Superior temporal gyrus (tissue), 1 donor: Measurements from ENCODE around the gene PITHD1.
"Not testable (repeated sequence)": the region's sequence is repeated elsewhere in the genome, so short reads cannot be mapped to it uniquely, and the experiment has no call there.

Source experiments
- DNase-seq: peaks from one replicate; pipeline ENCODE4 v3.0.0-alpha.2; 2016; ENCODE audit errors: extremely low spot score

PITHD1 gene

DNA sequence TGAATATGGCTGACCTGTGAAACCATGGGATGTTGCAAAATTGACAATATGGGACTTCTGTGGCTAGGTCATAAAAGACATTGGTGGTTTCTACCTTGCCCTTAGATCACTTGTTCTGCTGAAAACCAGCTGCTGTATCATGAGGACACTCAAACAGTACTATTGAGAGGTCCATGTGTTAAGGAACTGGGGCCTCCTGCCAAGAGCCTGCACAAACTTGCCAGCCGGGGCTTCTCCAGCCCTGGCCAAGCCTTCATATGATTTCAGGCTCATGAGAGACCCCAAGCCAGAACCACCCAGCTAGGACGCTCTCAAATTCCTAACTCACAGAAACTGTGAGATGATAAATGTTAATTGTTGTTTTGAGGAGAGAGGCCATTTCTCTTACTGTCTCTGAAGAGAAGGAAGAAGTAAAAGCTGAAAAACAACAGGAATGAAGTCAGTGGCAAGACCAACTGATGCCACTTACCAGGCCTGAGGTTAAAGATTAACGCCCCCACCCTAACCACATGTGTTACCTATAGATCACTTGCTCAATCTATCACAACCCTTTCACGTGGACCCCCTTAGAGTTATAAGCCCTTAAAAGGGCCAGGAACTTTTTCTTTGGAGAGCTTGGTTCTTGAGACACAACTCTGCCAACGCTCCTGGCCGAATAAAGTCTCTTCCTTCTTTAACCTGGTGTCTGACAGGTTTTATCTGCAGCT, 3.9 kb upstream of the PITHD1 start:
- DNase-seq, result no peak

DNA sequence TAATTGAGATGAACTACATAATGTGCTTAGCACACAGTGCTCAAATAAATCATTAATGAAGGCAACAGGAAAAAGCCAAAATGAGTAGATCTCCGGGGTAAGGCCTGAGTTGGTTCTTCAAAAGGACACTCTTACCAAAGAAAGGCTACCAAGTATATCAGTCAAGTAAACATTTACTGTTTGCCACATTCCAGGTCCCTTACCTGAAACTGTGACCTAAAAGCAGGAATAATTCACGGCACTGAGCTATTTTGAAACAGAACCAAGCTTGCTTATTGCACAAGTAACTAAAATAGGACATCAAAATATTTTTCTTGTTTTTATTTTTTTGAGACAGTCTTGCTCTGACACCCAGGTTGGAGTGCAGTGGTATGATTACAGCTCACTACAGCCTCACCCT, 2.0 kb upstream of the PITHD1 start:
- no peak for DNase-seq

DNA sequence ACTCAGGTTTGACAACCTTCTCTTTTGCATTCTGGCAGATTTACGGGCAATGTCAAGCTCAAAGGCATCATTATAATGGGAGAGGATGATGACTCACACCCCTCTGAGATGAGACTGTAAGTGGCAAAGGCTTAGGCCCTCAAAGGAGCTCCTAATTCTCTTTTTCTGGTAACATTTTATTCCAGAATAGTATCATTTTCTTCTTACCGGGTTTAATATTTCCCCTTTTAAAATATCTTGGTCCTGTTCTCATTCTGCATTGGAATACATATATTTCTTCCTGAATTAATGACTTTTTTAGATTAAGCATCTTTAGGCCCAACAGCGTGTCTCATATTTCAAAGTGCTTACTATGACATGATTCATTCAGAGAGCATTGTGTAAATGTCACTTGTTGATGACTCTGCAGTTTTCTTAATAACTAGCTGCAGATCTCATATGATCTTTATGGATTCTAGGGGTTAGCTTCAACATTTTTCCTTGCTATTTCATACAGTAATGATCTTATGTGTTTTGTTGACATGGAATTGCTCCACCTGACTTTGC, 1.7 kb downstream of the PITHD1 start:
- no peak for DNase-seq

DNA sequence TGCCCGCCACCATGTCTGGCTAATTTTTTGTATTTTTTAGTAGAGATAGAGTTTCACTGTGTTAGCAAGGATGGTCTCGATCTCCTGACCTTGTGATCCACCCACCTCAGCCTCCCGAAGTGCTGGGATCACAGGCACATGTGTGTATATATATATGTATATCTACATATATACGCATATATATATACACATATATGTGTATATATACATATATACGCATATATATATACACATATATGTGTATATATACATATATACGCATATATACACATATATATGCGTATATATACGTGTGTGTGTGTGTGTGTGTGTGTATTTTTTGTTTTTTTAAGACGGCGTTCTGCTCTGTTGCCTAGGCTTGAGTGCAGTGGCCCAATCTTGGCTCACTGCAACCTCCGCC, 4.9 kb downstream of the PITHD1 start:
- not testable (repeated sequence) for DNase-seq

DNA sequence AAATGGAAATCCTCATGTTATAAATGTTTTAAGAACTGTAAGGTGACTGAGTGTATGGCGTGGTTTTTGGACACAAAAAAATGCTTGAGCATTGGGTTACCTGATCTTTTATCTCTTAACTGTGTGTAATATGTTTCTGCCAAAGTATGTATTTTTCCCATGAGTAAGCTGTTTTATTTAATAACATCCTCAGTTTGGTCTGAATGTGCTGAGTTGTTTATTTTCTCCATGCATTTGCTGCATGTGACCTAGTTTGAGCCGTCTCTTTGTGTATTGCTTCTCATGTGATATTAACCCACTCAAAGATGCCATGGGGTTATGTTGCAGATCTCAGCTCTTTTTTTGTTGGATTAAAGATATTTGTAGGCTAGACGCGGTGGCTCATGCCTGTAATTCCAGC, 6.6 kb downstream of the PITHD1 start:
- DNase-seq, result no peak

DNA sequence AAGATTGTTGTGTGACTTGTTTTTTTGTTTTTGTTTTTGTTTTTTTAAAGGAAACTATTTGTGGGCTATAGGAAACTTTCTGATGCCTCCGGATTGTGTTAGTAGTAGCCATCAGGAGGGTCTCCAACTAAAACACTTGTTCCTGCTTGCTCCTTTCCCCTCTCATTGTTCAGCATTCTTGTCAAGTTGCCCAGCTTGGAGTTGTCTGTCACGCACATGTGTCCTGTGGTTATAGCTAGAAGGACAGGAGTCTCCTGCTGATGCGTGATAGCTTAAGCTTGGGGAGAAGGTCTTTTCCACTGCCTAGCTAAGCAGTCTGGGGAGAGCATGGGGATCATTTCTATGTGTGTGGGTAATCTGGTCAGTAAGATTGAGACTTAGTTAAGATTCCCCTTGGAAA, 9.5 kb downstream of the PITHD1 start:
- no peak for DNase-seq

DNA sequence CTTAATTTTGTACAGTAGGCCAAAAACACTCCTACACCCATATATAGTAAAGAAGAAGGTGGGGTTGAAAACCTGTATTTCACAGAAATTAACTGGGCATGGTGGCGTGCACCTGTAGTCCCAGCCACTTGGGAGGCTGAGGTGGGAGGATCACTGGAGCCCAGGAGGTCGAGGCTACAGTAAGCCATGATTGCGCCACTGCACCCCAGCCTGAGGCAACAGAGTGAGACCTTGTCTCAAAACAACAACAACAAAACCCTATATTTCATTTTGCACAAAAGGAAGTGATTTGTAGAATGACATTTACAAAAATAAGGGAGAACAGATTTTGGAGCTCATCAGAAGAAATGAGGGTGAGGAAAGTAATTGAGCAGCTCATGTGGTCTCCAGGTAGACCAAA, 10.5 kb downstream of the PITHD1 start:
- no peak for DNase-seq

DNA sequence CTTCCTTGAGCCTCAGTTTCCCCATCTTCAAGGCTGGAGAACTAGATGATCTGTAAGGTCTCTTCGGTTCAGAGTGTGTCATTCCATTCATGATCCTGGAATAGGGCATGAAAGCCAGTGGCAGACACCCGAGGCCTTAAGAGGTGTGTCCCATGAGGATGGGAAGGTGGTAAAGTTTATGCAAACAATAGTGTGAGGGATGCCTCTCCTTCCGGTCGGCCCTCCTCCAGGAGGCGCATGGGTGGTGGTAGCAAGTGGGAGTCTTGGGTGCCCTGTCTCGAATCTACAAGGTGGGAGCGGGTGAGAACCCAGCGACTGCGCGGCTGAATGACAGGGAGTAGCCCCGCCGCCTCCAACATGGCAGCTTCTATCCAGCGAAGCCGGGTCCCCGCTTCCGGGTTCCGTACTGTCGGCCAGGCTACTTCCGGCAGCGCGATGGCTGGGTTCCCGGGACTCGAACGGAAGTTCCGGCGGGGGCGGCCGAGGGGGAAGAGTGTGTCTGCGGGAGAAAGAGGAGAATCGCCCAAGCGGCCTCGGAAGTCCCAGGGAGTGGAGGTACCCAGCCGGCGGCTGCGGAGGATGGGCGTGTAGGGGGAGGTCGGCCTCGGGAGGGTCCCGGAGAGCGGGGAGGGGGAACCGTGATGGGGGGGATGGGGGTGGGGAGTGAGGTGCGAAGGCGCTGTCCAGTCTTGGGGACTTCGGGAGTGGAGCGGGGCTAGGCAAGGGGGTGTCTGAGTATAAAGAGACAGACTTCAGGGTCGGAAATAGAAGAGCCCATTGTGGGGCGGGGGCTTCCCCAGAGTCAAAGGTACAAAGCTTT, 12.7 kb downstream of the PITHD1 start, which contains the start of gene LYPLA2:
Gene LYPLA2 (plus strand): TSS at position 450 of the 820 bp plus-strand sequence. CDS start 1,538 bp downstream, outside the sequence.
- peak; percentile 97 for DNase-seq

DNA sequence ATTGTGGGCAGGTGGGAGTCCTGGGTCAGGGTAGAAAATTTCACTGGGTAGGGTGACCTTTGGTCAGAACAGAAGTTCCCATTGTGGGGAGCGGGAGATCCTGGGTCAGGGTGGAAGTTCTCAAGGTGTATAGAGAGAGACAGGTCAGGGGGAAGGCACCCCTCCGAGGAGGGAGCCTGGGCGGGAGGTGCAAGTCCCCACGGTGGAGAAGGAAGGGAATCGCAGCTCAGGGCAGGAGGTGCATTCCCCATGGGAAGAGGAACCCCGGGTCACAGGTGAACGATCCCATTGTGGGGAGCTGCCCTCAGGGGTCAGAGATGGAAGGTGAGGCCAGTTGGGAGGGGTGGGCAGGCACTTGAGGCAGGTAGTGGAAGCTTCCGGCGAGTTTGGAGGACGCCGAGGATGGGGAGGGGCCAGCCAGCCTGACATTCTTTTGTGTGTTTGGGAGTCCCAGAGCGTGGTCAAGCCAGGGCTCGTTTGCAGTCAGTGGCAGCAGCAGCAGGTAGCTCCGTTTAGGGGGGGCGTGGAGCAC, 13.4 kb downstream of the PITHD1 start:
- DNase-seq, result no peak

DNA sequence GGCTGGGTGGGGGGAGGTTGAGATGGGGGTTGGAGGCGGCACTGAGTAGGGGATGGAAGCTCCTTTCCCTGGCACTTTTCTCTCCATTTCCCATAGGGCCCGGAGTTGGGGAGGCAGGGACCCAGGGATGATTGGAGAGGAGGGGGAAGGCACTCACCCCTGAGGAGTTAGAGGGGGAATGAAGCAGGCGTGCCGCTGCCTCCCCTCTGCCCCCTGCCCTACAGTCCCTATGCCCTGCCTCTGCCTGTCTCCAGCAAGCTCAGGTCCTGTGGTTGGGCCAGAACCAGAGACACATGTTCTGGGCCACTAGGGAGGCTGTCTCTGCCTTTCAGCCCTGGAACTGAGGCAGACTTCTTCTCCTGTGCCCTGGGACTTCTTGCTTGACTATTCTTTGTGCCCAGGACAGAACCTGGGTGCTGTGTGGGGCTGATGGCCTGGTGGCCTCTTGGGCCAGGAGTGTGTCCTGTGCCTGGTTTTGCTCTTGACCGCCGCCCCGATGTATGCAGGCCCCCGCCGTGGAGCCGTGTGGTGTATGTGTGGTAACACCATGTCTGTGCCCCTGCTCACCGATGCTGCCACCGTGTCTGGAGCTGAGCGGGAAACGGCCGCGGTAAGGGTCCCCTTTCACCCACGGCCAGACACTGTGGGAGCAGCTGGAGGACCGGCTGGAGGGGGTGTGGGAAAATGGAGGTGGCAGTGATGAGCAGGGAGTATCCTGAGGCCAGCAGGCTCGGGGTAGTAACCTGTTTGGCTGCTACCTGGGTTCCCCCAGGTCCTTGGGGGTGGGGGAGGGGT, 14.1 kb downstream of the PITHD1 start:
- no peak for DNase-seq

DNA sequence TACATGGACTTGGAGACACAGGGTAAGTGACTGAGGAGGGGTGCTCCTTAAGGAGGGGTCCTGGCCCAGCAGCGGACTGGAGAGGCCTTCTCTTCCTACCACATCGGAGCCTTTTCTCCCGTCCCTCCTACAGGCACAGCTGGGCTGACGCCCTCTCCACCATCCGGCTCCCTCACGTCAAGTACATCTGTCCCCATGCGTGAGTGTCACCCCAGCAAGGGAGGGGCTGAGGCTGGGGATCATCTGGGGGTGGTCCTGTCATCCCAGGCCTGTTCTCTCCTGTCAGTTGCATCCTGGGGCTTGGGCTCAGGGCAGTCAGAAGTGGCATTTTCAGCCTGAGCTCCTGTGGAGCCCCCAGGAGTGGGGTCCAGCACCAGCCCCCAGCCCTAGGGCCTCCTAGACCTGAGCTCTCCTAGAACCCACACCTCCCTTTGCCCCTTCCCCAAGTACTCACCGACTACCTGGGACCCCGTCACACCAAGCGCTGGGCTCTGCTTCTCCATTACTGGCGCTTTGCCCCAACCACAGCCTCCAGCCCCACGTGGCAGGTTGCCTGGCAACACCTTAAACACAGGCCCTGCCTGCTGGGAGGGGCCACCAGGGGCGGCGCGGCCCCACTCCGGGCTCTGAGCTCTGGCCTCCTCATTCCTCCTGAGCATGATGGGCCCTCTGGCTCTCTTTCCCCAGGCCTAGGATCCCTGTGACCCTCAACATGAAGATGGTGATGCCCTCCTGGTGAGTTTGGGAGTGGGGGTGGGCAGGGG, 15.0 kb downstream of the PITHD1 start:
- DNase-seq, result no peak

DNA sequence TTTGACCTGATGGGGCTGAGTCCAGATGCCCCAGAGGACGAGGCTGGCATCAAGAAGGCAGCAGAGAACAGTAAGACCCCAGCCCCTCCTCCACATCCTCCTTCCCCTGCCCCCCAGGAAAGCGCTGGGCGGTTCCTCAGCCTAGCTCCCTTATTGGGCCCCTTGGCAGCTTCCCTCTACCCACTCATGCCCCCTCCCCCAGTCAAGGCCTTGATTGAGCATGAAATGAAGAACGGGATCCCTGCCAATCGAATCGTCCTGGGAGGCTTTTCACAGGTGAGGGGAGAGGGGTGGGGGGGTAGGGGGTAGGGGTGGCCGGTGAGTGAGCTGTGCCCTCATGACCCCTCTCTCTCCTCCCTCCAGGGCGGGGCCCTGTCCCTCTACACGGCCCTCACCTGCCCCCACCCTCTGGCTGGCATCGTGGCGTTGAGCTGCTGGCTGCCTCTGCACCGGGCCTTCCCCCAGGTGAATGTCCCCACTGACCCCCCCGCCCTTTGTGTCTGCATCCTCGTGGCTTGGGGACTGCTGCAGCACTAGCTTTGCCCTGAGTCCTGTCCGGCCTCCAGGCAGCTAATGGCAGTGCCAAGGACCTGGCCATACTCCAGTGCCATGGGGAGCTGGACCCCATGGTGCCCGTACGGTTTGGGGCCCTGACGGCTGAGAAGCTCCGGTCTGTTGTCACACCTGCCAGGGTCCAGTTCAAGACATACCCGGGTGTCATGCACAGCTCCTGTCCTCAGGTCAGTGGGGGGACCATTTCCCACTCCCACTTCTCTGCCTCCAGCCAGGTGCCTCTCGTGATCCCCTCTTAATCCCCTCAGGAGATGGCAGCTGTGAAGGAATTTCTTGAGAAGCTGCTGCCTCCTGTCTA, 15.9 kb downstream of the PITHD1 start:
- no peak for DNase-seq

DNA sequence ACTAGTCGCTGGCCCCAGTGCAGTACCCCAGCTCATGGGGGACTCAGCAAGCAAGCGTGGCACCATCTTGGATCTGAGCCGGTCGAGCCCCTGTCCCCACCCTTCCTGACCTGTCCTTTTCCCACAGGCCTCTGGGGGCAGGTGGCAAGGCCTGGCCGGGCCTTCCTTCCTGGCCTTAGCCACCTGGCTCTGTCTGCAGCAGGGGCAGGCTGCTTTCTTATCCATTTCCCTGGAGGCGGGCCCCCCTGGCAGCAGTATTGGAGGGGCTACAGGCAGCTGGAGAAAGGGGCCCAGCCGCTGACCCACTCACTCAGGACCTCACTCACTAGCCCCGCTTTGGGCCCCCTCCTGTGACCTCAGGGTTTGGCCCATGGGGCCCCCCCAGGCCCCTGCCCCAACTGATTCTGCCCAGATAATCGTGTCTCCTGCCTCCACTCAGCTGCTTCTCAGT, 16.5 kb downstream of the PITHD1 start:
- not testable (repeated sequence) for DNase-seq

DNA sequence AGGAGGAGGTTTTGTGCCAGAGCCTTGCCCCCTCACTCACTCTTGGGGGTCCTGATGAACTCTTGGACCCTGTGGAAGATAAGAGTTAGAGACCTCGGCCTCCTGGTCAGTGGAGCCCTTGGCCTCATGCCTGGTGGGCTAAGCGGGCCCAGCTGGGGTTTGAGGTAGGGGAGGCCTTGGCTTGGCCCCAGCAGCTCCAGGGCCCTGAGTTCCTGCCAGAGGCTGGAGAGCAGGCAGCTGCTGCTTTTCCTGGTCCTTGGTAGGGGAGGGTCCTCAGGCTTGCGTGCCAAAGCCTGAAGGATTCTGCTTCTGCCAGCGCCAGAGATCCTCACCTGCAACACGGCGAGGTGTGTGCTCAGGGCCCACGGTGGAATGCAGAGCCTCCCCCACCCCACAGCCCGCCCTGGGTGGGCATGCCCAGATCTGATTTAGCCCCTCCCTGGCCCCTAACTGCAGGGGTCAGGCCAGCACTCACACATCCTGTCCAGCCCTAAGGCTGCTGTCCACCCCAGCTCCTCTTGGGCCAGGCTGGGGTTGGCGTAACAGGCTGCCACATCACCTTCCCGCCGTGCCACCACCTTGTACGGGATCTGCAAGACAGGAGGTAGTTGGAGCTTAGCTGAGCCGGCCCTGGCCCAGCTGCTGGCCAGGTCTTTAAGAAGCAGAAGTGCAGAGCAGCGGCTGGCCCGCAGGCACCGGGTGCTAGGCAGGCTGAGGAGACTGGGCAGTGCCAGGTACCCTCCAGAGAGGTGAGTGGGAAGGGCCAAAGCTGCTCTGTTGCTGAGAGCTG, 17.7 kb downstream of the PITHD1 start:
- DNase-seq, result no peak

DNA sequence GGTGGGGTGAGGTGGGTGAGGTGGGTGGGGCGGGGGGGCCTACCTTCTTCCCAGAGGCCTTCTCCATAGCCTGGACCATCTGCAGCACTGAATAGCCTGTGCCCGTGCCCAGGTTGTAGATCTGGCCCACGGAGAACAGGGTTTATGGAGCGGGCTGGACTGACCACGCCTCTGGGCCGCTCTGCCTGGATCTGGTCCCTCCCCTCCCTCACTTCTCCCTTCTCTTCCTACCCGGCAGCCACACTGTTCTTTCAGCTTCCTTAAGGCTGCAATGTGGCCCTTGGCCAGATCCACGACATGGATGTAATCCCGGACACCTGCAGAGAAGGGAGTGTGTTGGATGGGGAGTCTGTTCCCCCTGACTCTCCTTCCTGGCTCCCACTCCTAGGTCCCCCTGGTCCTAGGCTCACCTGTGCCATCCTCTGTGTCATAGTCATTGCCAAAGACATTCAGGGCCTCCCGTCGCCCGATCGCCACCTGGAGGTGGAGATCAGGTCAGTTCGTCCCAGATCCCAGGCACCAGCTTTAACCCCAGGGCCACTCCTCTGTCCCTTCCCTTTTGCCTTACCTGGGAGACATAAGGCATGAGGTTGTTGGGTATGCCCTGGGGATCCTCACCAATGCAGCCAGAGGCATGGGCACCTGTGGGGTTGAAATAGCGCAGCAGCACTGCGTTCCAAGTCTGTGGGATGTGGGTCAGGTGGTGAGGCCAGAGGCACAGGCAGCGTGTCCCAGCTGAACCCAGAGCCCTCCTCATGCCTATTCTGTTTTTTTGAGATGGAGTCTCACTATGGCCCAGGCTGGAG, 18.5 kb downstream of the PITHD1 start:
- no peak for DNase-seq

DNA sequence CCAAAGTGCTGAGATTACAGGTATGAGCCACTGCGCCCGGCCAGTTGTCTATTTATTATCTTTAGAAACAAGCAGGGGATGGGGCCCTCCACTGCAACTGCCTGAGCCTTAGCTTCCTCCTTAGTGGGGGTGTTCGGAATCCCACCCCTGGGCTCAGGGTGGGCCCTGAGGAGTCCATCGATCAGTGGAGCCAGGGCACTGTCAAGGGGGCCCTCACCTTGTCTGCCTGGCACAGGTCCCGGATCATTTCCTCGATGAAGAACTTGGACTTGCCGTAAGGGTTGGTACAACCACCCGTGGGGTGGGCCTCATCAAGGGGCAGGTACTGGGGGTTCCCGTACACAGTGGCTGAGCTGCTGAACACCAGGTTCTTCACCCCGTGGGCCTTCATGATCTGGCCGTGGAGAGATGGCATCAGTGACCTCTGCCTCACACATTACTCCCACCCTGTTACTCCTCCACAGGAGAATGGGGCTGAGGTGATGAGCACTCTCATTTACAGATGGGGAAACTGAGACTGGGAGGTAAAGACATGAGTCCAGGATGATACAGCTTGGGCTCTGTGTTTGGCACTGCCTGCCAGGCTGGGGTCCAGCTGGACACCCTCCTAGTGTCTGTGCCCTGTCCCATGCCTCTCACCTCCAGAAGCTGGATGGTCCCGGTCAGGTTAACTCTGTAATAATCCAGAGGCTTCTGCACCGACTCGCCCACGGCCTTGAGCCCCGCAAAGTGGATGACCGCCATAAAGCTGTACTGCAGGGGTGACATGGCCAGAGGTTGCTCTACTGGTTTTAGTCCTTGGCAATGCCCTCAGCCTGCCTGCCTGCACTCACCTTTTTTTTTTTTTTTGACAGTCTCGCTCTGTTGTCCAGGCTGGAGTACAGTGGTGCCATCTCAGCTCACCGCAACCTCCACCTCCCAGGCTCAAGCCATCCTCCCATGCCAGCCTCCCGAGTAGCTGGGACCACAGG, 19.5 kb downstream of the PITHD1 start:
- no peak for DNase-seq

DNA sequence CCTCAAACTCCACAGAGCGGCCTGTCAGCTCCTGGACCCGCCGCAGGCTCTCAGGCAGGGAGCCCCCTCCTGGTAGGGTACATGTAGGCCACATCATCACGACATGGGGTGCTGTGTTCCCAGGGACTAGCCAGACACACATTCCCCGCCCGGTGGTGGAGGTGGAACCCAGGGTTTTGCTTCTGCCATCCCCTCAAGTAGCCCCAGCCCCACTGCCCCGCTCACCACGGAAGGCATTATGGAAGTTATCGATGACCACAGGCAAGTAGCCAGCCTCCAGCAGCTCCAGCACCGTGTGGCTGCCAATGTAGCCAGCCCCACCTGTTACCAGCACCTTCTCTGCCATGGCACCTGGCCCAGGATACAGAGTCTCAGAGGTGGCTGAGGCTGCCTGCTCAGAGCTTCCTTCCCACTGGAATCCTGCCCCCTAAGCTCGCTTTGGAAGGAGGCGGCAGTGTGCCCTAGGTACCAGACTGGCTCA, 20.5 kb downstream of the PITHD1 start:
- no peak for DNase-seq
